Peyer's patch (tissue), 4 donors: Measurements from ENCODE around the gene WDR7.

Source experiments
- POLR2A ChIP-seq, 2 donors: fragments of 450-650 bp; IDR thresholded peaks; one replicate each; pipeline ENCODE4 v1.5.1; 2017; ENCODE audit warnings: antibody characterized with exemption in 2 of 2, mild to moderate bottlenecking in 2 of 2, moderate library complexity in 2 of 2
- TF ChIP-seq, protein P1 (sequence below), 6 experiments: fragments of 450-650 bp in 4 of 6; fragments of 200-600 bp in 2 of 6; sonication (generic) in 1 of 6; IDR thresholded peaks; one replicate each; pipeline ENCODE4 v1.5.1; 2017 to 2019; ENCODE audit warnings: antibody characterized with exemption in 6 of 6, mild to moderate bottlenecking in 3 of 6, moderate library complexity in 1 of 6

DNA sequence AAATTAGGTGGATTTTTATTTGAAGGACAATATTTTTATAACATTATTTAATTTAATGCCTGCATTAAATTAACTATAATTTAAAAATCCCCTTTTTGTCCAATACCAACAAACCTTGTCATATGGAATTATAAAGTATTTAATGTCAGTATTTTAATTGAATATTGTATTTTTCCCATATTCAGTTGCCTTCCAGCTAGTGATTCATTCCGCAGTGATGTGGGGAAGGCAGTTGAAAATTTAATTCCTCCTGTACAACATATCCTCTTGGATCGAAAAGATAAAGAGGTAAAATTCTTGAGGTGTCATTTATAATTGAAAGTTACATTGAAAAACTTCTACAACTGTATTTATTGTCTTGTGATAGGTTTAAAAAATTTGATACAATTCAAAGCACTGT lies 40.4 kb downstream of the WDR7 start:
- TF ChIP-seq, protein P1, sequence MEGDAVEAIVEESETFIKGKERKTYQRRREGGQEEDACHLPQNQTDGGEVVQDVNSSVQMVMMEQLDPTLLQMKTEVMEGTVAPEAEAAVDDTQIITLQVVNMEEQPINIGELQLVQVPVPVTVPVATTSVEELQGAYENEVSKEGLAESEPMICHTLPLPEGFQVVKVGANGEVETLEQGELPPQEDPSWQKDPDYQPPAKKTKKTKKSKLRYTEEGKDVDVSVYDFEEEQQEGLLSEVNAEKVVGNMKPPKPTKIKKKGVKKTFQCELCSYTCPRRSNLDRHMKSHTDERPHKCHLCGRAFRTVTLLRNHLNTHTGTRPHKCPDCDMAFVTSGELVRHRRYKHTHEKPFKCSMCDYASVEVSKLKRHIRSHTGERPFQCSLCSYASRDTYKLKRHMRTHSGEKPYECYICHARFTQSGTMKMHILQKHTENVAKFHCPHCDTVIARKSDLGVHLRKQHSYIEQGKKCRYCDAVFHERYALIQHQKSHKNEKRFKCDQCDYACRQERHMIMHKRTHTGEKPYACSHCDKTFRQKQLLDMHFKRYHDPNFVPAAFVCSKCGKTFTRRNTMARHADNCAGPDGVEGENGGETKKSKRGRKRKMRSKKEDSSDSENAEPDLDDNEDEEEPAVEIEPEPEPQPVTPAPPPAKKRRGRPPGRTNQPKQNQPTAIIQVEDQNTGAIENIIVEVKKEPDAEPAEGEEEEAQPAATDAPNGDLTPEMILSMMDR (IDR thresholded peaks at IDR 0.05): no peak
- no peak for TF ChIP-seq POLR2A (IDR thresholded peaks at IDR 0.05)
